Activated B cell treated with CpG ODN at 0.5 μM for 24 hours (primary cell): ENCODE data around the gene CFAP410. TPM values are rescaled to one million over a fixed set of nuclear protein-coding genes. Genes with fewer than 3 reads are reported as not detected.
"Not testable (repeated sequence)": the region's sequence is repeated elsewhere in the genome, so short reads cannot be mapped to it uniquely, and the experiment has no call there.

ENCODE experiments used
- ATAC-seq: fragments of 200-7000 bp; cut with Tn5 transposase; one replicate; pipeline ENCODE4 v1.10.0; 2021; ENCODE audit warnings: low read depth, mild to moderate bottlenecking, moderate library complexity
- CTCF ChIA-PET: fragments of 350-600 bp; sonication (Branson Sonifier 250); formaldehyde crosslinking; loops from one replicate; lab custom pipeline; 2021; ENCODE audit warnings: antibody characterized with exemption; lab: Charles Lee
- POLR2A ChIA-PET: fragments of 350-600 bp; sonication (Branson Sonifier 250); formaldehyde crosslinking; loops from one replicate; lab custom pipeline; 2021; ENCODE audit warnings: antibody characterized with exemption; lab: Charles Lee
- DNase-seq: peaks from one replicate; pipeline ENCODE4 v3.0.0; 2022
- H3K27ac Mint-ChIP-seq: one replicate; pipeline ENCODE4 v1.8.0; 2020; ENCODE audit warnings: mixed read lengths
- H3K27me3 Mint-ChIP-seq: one replicate; pipeline ENCODE4 v1.8.0; 2021; ENCODE audit warnings: mixed read lengths
- H3K36me3 Mint-ChIP-seq: one replicate; pipeline ENCODE4 v1.8.0; 2021; ENCODE audit warnings: low read depth, mixed read lengths
- H3K4me1 Mint-ChIP-seq: one replicate; pipeline ENCODE4 v1.8.0; 2021; ENCODE audit warnings: mixed read lengths
- H3K4me3 Mint-ChIP-seq: one replicate; pipeline ENCODE4 v1.8.0; 2020; ENCODE audit warnings: mild to moderate bottlenecking, mixed read lengths
- H3K9me3 Mint-ChIP-seq: one replicate; pipeline ENCODE4 v1.8.0; 2020; ENCODE audit warnings: mixed read lengths
- intact Hi-C: fragments of 100-400 bp; cut with micrococcal nuclease; formaldehyde crosslinking; loops from one replicate; pipeline ENCODE4 v1.15.1; 2024
- total RNA-seq: library from RNA; stranded (reverse); gene quantifications from 2 replicates; pipeline ENCODE4 v1.2.3, GENCODE V29; 2022
- TF ChIP-seq, protein P1 (sequence below): fragments of 200-600 bp; IDR thresholded peaks from one replicate; pipeline ENCODE4 v1.8.0; 2022; ENCODE audit warnings: antibody characterized with exemption, mild to moderate bottlenecking

CFAP410 gene
- total RNA-seq, 1 donor from 2014 or later = 62.3 TPM

DNA sequence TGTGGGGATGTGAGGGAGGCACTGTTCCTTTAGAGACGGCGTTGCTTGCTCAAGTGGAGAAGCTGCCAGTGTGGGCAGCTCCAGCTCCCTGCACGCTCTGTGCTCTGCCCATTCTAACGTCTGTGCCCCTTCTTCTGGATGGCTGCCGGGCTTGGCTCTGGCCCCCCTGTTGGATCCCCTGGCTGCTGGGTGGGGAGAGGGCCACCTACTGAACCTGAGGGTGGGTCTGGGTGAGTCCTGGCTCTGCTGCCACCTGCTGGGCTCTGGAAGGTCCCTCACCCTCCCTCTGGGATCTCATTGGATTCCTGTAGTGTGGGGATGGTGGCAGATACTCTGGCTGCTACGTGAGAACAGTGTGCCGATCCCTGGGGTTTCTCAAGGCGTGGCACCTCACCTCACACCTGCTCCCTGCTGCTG lies 34.3 kb downstream of the CFAP410 start:
- POLR2A ChIA-PET = no interaction called here
- Mint-ChIP-seq H3K4me1 (peaks cover 45% of the 10 kb centered on the region), H3K27ac (peak overlapping the region; percentile 75), H3K4me3 (no peak overlapping the region), H3K9me3 (no peaks in the 10 kb centered on the region), H3K27me3 (no peaks in the 10 kb centered on the region), H3K36me3 (peaks cover 23% of the 10 kb centered on the region)
- DNase-seq (peak; percentile 46), ATAC-seq (peak; percentile 59)
- intact Hi-C loops = loop anchor here (10.0 kb wide), 2 partner anchors 150 to 490 kb away; partner anchors contain the start of gene LRRC3
- CTCF ChIA-PET = no interaction called here
- TF ChIP-seq, protein P1, sequence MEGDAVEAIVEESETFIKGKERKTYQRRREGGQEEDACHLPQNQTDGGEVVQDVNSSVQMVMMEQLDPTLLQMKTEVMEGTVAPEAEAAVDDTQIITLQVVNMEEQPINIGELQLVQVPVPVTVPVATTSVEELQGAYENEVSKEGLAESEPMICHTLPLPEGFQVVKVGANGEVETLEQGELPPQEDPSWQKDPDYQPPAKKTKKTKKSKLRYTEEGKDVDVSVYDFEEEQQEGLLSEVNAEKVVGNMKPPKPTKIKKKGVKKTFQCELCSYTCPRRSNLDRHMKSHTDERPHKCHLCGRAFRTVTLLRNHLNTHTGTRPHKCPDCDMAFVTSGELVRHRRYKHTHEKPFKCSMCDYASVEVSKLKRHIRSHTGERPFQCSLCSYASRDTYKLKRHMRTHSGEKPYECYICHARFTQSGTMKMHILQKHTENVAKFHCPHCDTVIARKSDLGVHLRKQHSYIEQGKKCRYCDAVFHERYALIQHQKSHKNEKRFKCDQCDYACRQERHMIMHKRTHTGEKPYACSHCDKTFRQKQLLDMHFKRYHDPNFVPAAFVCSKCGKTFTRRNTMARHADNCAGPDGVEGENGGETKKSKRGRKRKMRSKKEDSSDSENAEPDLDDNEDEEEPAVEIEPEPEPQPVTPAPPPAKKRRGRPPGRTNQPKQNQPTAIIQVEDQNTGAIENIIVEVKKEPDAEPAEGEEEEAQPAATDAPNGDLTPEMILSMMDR = no peak

DNA sequence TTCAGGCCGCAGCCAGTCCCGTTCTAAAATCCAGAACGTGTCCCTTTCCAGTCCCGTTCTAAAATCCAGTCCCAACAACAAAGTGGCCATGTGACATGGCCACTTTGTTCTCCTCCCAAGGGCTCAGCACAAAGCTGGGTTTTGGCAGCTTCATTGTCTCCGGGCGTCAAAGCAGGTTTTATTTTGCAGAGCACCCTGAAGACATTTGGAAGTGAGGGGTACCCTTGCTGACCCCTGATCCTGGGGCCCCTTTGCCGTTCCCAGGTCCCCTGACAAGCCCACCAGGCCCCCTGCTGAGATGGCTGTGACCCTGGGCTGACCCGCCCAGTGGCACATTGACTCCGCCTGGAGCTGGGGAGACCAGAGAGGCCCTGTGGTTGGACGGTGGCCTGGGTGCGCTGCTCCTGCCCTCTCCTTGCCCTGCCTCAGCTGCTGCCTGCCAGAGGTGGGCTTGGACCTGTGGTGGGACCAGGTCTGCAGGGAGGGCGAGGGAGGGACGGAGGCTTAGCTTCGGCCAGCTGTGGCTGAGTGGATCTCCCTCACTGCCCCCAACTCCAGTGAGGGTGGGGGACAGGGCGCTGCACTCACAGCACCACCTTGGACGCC lies 35.1 kb downstream of the CFAP410 start:
- peak overlapping the region; percentile 72 for H3K27ac Mint-ChIP-seq
- H3K27me3 Mint-ChIP-seq = no peaks in the 10 kb centered on the region
- no peaks in the 10 kb centered on the region for H3K9me3 Mint-ChIP-seq
- POLR2A ChIA-PET = interaction anchor here (0.6 kb wide), 1 partner anchor 42 kb away, joined by 3 read pairs; no protein-coding TSS in a partner anchor
- CTCF ChIA-PET = no interaction called here
- intact Hi-C loops = loop anchor here (10.0 kb wide), 2 partner anchors 151 to 489 kb away; partner anchors contain the start of gene LRRC3
- DNase-seq (no peak), ATAC-seq (no peak)
- H3K4me3 Mint-ChIP-seq = no peak overlapping the region
- TF ChIP-seq, protein P1 = no peak
- peaks cover 49% of the 10 kb centered on the region for H3K4me1 Mint-ChIP-seq
- peaks cover 23% of the 10 kb centered on the region for H3K36me3 Mint-ChIP-seq

DNA sequence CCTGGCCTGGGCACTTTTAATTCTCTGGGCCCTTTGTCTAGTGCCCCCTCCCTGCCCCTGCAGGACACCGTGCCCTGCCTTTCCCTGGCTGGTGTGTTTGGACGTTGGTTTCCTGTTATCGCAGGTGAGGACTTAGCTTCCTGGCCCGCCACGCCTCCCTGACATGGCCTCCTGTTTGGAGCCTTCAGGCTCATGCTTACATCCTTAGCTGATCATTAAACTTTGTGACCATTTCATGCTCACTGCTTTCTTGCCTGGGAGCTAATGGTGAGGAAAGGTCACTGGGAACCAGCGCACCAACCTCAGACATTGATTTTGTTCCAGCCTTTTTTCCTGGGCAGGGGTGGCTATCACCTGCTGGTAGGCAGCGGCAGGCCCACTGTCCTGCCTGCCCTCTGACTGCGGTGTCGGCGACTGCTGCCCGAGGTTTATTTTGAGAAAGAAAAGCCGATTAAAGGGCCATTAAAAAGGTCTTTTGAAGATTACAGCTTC lies 35.7 kb downstream of the CFAP410 start:
- no peaks in the 10 kb centered on the region for H3K9me3 Mint-ChIP-seq
- TF ChIP-seq, protein P1 = no peak
- peaks cover 53% of the 10 kb centered on the region for H3K4me1 Mint-ChIP-seq
- peak overlapping the region; percentile 75 for H3K4me3 Mint-ChIP-seq
- no peak for DNase-seq
- H3K27ac Mint-ChIP-seq = peak overlapping the region; percentile 72
- ChIA-PET POLR2A (interaction anchor here (0.6 to 1.4 kb wide), 3 partner anchors 12 to 42 kb away, joined by 3 to 8 read pairs (median 4); partner anchors contain the start of gene CFAP410), CTCF (no interaction called here)
- peaks cover 20% of the 10 kb centered on the region for H3K36me3 Mint-ChIP-seq
- ATAC-seq = no peak
- H3K27me3 Mint-ChIP-seq = no peaks in the 10 kb centered on the region
- intact Hi-C loops = loop anchor here (2.0 to 10.0 kb wide), 3 partner anchors 151 to 489 kb away; partner anchors contain the start of gene LRRC3

DNA sequence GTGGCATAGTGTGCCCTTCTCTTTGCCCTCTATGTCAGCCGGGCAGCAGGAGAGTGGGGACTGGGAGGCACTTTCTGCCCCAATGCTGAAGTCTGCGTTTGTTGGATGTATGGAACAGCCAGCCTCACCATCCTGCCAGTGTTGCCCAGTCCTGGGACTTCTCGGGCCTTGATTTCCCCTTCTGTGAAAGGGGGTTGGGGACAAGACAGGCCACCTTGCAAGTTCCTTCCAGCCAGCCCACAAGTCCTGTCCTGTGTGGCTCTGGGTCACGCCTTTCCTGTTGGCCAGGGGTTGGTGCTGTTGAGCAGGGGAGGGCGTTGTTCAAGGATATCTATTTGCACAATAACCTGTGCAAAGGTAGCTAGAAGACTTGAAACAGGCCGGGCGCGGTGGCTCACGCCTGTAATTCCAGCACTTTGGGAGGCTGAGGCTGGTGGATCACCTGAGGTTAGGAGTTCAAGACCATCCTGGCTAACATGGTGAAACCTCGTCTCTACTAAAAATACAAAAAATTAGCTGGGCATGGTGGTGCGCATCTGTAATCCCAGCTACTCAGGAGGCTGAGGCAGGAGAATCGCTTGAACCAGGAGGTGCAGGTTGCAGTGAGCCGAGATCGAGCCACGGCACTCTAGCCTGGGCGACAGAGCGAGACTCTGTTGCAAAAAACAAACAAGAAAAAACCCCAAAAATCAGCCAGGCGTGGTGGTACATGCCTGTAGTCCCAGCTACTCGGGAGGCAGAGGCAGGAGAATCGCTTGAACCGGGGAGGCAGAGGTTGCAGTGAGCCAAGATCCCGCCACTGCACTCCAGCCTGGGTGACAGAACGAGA lies 36.4 kb downstream of the CFAP410 start:
- Mint-ChIP-seq H3K4me3 (peak overlapping the region; percentile 47), H3K27ac (peak overlapping the region; percentile 72), H3K4me1 (peaks cover 57% of the 10 kb centered on the region), H3K36me3 (peaks cover 15% of the 10 kb centered on the region)
- not testable (repeated sequence) for H3K9me3 Mint-ChIP-seq, ATAC-seq, H3K27me3 Mint-ChIP-seq, DNase-seq
- ChIA-PET CTCF (interaction anchor here (0.6 kb wide), 1 partner anchor 154 kb away, joined by 3 read pairs; no protein-coding TSS in a partner anchor), POLR2A (interaction anchor here (0.7 to 1.4 kb wide), 5 partner anchors 13 to 1144 kb away, joined by 3 to 8 read pairs (median 7); partner anchors contain the start of gene CFAP410)
- intact Hi-C loops = loop anchor here (2.0 to 10.0 kb wide), 3 partner anchors 152 to 488 kb away; partner anchors contain the start of gene LRRC3

DNA sequence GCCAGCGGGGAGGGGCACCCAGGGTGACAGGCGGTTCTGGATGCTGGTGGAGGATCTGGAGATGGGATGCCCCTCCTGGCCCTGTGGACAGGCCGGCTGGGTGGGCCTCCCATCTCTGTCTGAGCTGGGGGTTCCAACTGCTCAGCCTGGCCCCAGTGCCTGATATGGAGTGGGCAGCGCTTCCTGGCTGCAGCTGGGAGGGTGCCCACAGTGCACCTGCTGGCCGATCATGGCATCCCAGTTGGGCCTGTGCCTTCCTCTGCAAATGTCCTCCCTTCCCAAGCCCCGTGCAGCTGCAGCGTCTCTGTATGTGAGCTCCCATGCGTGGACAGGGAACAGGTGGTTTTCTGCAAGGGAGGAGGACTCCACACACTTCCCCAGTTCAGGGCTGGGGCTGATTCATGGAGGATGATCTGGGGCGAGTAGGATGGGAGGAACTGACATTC lies 37.2 kb downstream of the CFAP410 start:
- CTCF ChIA-PET = no interaction called here
- Mint-ChIP-seq H3K9me3 (no peaks in the 10 kb centered on the region), H3K27me3 (no peaks in the 10 kb centered on the region), H3K36me3 (peaks cover 6% of the 10 kb centered on the region), H3K4me3 (peak overlapping the region; percentile 47), H3K4me1 (peaks cover 63% of the 10 kb centered on the region), H3K27ac (peak overlapping the region; percentile 72)
- ATAC-seq = no peak
- intact Hi-C loops = loop anchor here (2.0 to 10.0 kb wide), 3 partner anchors 153 to 487 kb away; partner anchors contain the start of gene LRRC3
- POLR2A ChIA-PET = no interaction called here
- no peak for DNase-seq
- TF ChIP-seq, protein P1 = no peak
